CD8-positive, alpha-beta memory T cell (primary cell): ENCODE results near the gene METTL1. TPM values are rescaled to one million over a fixed set of nuclear protein-coding genes. Genes with fewer than 3 reads are reported as not detected.

Experiments used
- CTCF ChIA-PET: fragments of 350-600 bp; sonication (Branson Sonifier 250); formaldehyde crosslinking; loops from one replicate; lab custom pipeline; 2021; ENCODE audit warnings: antibody characterized with exemption; lab: Charles Lee
- POLR2A ChIA-PET: fragments of 350-600 bp; sonication (Branson Sonifier 250); formaldehyde crosslinking; loops from one replicate; lab custom pipeline; 2021; ENCODE audit warnings: antibody characterized with exemption; lab: Charles Lee
- DNase-seq, 5 donors: peaks; one replicate each; pipeline versions ENCODE4 v3.0.0 to v3.0.0-alpha.2; 2020 to 2022; ENCODE audit warnings: mixed read lengths in 1 of 5
- H3K27ac ChIP-seq: one replicate; pipeline ENCODE4 v1.7.0; 2013; ENCODE audit warnings: low read depth, mild to moderate bottlenecking, low read length, moderate library complexity
- H3K27me3 ChIP-seq: 2 replicates; pipeline ENCODE4 v1.7.0; 2013; ENCODE audit warnings: low read length, mild to moderate bottlenecking; ENCODE audit not compliant: insufficient read depth, poor library complexity, severe bottlenecking
- H3K36me3 ChIP-seq: 2 replicates; pipeline ENCODE4 v1.7.0; 2013; ENCODE audit warnings: mild to moderate bottlenecking, low read length, moderate library complexity; ENCODE audit not compliant: insufficient read depth
- H3K4me1 ChIP-seq: 2 replicates; pipeline ENCODE4 v1.7.0; 2013; ENCODE audit warnings: mild to moderate bottlenecking, low read length, moderate library complexity; ENCODE audit not compliant: insufficient read depth
- H3K4me3 ChIP-seq: 2 replicates; pipeline ENCODE4 v1.7.0; 2013; ENCODE audit warnings: mild to moderate bottlenecking, low read length
- H3K9me3 ChIP-seq: 2 replicates; pipeline ENCODE4 v1.7.0; 2013; ENCODE audit warnings: mild to moderate bottlenecking, low read length
- H3K27ac Mint-ChIP-seq, 8 donors: one replicate each; pipeline ENCODE4 v1.8.0; 2020 to 2021; ENCODE audit warnings: mixed read lengths in 8 of 8, mild to moderate bottlenecking in 6 of 8, inconsistent platforms in 3 of 8, moderate library complexity in 3 of 8
- H3K27me3 Mint-ChIP-seq, 2 donors: one replicate each; pipeline ENCODE4 v1.8.0; 2020 to 2021; ENCODE audit warnings: mixed read lengths in 2 of 2, mild to moderate bottlenecking in 1 of 2, moderate library complexity in 1 of 2
- H3K36me3 Mint-ChIP-seq, 3 donors: one replicate each; pipeline ENCODE4 v1.8.0; 2020 to 2021; ENCODE audit warnings: mixed read lengths in 3 of 3, inconsistent platforms in 1 of 3, mild to moderate bottlenecking in 1 of 3
- H3K4me1 Mint-ChIP-seq, 3 donors: one replicate each; pipeline ENCODE4 v1.8.0; 2020 to 2021; ENCODE audit warnings: mixed read lengths in 3 of 3, inconsistent platforms in 1 of 3, mild to moderate bottlenecking in 1 of 3
- H3K4me3 Mint-ChIP-seq, 7 donors: one replicate each; pipeline ENCODE4 v1.8.0; 2020 to 2021; ENCODE audit warnings: mixed read lengths in 7 of 7, mild to moderate bottlenecking in 6 of 7, moderate library complexity in 4 of 7, inconsistent platforms in 2 of 7
- H3K9me3 Mint-ChIP-seq, 5 donors: one replicate each; pipeline ENCODE4 v1.8.0; 2020 to 2022; ENCODE audit warnings: mixed read lengths in 5 of 5, mild to moderate bottlenecking in 3 of 5, moderate library complexity in 2 of 5, inconsistent platforms in 1 of 5
- polyA plus RNA-seq: library from polyadenylated mRNA; unstranded; fragments of 300-500 nt; fragmentation: Illumina TruSeq; gene quantifications from one replicate; pipeline ENCODE4 v1.2.3, GENCODE V29; 2021
- total RNA-seq, 2 experiments: library from RNA; stranded (reverse); gene quantifications; one replicate each; pipeline ENCODE4 v1.2.3, GENCODE V29; 2021

METTL1 gene
- total and polyA plus RNA-seq, 3 experiments from 2014 or later: 18.6 to 74.2 (median 69.8) TPM

- Mint-ChIP-seq H3K27ac (peak overlapping the region; percentile 93 to 100 (median 96)), H3K4me1 (peaks cover 42 to 57% (median 55%) of the 10 kb centered on the region in 3 donors), H3K9me3 (no peaks in the 10 kb centered on the region), H3K27me3 (peaks cover 0 to 2% of the 10 kb centered on the region in 2 donors), H3K4me3 (peak overlapping the region; percentile 86 to 96 (median 91)), H3K36me3 (peaks cover 0 to 50% (median 7%) of the 10 kb centered on the region in 3 donors)
- CTCF ChIA-PET: interaction anchor here (1.2 to 1.8 kb wide), 3 partner anchors 8 to 11 kb away, joined by 4 to 9 read pairs (median 8); no protein-coding TSS in a partner anchor
- Histone ChIP-seq H3K36me3 (peaks cover 19% of the 10 kb centered on the region), H3K9me3 (no peaks in the 10 kb centered on the region), H3K4me3 (peak overlapping the region; percentile 92), H3K4me1 (peaks cover 43% of the 10 kb centered on the region), H3K27me3 (no peaks in the 10 kb centered on the region), H3K27ac (peak overlapping the region; percentile 86)
- DNase-seq: no peak
- POLR2A ChIA-PET: interaction anchor here (0.8 to 1.1 kb wide), 2 partner anchors 10 to 663 kb away, joined by 3 to 6 read pairs; no protein-coding TSS in a partner anchor
Observed at GRCh38 chr12:57751432-57751787, 20.5 kb downstream of the METTL1 start.

- DNase-seq: no peak
- Mint-ChIP-seq H3K4me3 (peak overlapping the region; percentile 86 to 96 (median 91)), H3K27me3 (peaks cover 0 to 2% of the 10 kb centered on the region in 2 donors), H3K4me1 (peaks cover 43 to 58% (median 56%) of the 10 kb centered on the region in 3 donors), H3K27ac (peak overlapping the region; percentile 93 to 100 (median 96)), H3K36me3 (peaks cover 0 to 49% (median 10%) of the 10 kb centered on the region in 3 donors), H3K9me3 (no peaks in the 10 kb centered on the region)
- Histone ChIP-seq H3K4me1 (peaks cover 39% of the 10 kb centered on the region), H3K4me3 (peak overlapping the region; percentile 92), H3K27ac (peak overlapping the region; percentile 86), H3K36me3 (peaks cover 19% of the 10 kb centered on the region), H3K9me3 (no peaks in the 10 kb centered on the region), H3K27me3 (no peaks in the 10 kb centered on the region)
- ChIA-PET POLR2A (no interaction called here), CTCF (interaction anchor here (1.7 to 1.8 kb wide), 2 partner anchors 8 to 10 kb away, joined by 8 to 9 read pairs; no protein-coding TSS in a partner anchor)
Observed at GRCh38 chr12:57750561-57751431, 21.1 kb downstream of the METTL1 start.

GRCh38 chr12:57749061-57749460 is 22.8 kb downstream of the METTL1 start:
- H3K27me3 Mint-ChIP-seq: peaks cover 0 to 2% of the 10 kb centered on the region in 2 donors
- H3K4me1 ChIP-seq: peaks cover 44% of the 10 kb centered on the region
- H3K36me3 Mint-ChIP-seq: peaks cover 0 to 52% (median 10%) of the 10 kb centered on the region in 3 donors
- H3K4me3 Mint-ChIP-seq: peak overlapping the region in 1 of 7 donors; percentile 11
- peak in 1 of 5 donors; percentile 46 for DNase-seq
- peak overlapping the region in 4 of 8 donors; percentile 8 to 55 (median 38) for H3K27ac Mint-ChIP-seq
- no peaks in the 10 kb centered on the region for H3K9me3 ChIP-seq
- CTCF ChIA-PET: no interaction called here
- no peak overlapping the region for H3K27ac ChIP-seq
- H3K9me3 Mint-ChIP-seq: no peaks in the 10 kb centered on the region
- peaks cover 19% of the 10 kb centered on the region for H3K36me3 ChIP-seq
- H3K4me3 ChIP-seq: no peak overlapping the region
- no peaks in the 10 kb centered on the region for H3K27me3 ChIP-seq
- POLR2A ChIA-PET: no interaction called here
- H3K4me1 Mint-ChIP-seq: peaks cover 52 to 67% (median 65%) of the 10 kb centered on the region in 3 donors

- H3K27ac ChIP-seq: no peak overlapping the region
Observed at GRCh38 chr12:57746025-57746424, 25.9 kb downstream of the METTL1 start.

GRCh38 chr12:57745485-57745881 is 26.4 kb downstream of the METTL1 start:
- DNase-seq: peak in 1 of 5 donors; percentile 45
- Histone ChIP-seq H3K4me1 (peaks cover 39% of the 10 kb centered on the region), H3K27ac (peak overlapping the region; percentile 89), H3K4me3 (peak overlapping the region; percentile 74), H3K9me3 (no peaks in the 10 kb centered on the region), H3K36me3 (peaks cover 19% of the 10 kb centered on the region), H3K27me3 (no peaks in the 10 kb centered on the region)
- no peaks in the 10 kb centered on the region for H3K9me3 Mint-ChIP-seq
- peak overlapping the region; percentile 84 to 99 (median 97) for H3K27ac Mint-ChIP-seq
- ChIA-PET POLR2A (interaction anchor here (1.0 to 1.5 kb wide), 4 partner anchors 11 to 27 kb away, joined by 3 to 7 read pairs (median 4); partner anchors contain the start of gene EEF1AKMT3), CTCF (interaction anchor here (0.7 to 2.2 kb wide), 5 partner anchors 11 to 265 kb away, joined by 3 to 8 read pairs (median 5); partner anchors contain the start of gene ARHGAP9)
- H3K4me1 Mint-ChIP-seq: peaks cover 45 to 59% (median 50%) of the 10 kb centered on the region in 3 donors
- H3K27me3 Mint-ChIP-seq: peaks cover 0 to 5% of the 10 kb centered on the region in 2 donors
- peaks cover 0 to 47% (median 10%) of the 10 kb centered on the region in 3 donors for H3K36me3 Mint-ChIP-seq
- H3K4me3 Mint-ChIP-seq: peak overlapping the region; percentile 85 to 96 (median 90)

More at GRCh38 chr12:57746025-57746424, 25.9 kb downstream of the METTL1 start:
- Histone ChIP-seq H3K27me3 (no peaks in the 10 kb centered on the region), H3K4me1 (peaks cover 39% of the 10 kb centered on the region), H3K4me3 (peak overlapping the region; percentile 74), H3K36me3 (peaks cover 19% of the 10 kb centered on the region), H3K9me3 (no peaks in the 10 kb centered on the region)
- Mint-ChIP-seq H3K27me3 (peaks cover 0 to 4% of the 10 kb centered on the region in 2 donors), H3K36me3 (peaks cover 0 to 47% (median 10%) of the 10 kb centered on the region in 3 donors), H3K9me3 (no peaks in the 10 kb centered on the region), H3K27ac (peak overlapping the region; percentile 84 to 99 (median 97)), H3K4me1 (peaks cover 42 to 59% (median 50%) of the 10 kb centered on the region in 3 donors), H3K4me3 (peak overlapping the region; percentile 85 to 96 (median 90))
- DNase-seq: no peak
- ChIA-PET CTCF (interaction anchor here (1.4 kb wide), 1 partner anchor 266 kb away, joined by 4 read pairs; the partner anchor contains the start of gene ARHGAP9), POLR2A (no interaction called here)

GRCh38 chr12:57744777-57745484 is 27.0 kb downstream of the METTL1 start, which contains the start of gene TSPAN31:
TSPAN31 (plus strand) TSS chr12:57745039; CDS start chr12:57745155, 116 bp downstream.
- peak within 1 kb of the TSS; percentile 85 to 96 (median 90) for H3K4me3 Mint-ChIP-seq
- H3K4me1 Mint-ChIP-seq: peaks cover 45 to 60% (median 51%) of the 10 kb centered on the region in 3 donors
- Histone ChIP-seq H3K36me3 (peaks cover 19% of the 10 kb centered on the region), H3K4me3 (peak within 1 kb of the TSS; percentile 74), H3K27ac (peak within 1 kb of the TSS; percentile 89), H3K27me3 (no peaks in the 10 kb centered on the region), H3K9me3 (no peaks in the 10 kb centered on the region), H3K4me1 (peaks cover 44% of the 10 kb centered on the region)
- peaks cover 0 to 45% (median 10%) of the 10 kb centered on the region in 3 donors for H3K36me3 Mint-ChIP-seq
- peak within 1 kb of the TSS; percentile 84 to 99 (median 97) for H3K27ac Mint-ChIP-seq
- H3K9me3 Mint-ChIP-seq: no peaks in the 10 kb centered on the region
- DNase-seq: peak; percentile 92 to 96 (median 93)
- peaks cover 0 to 5% of the 10 kb centered on the region in 2 donors for H3K27me3 Mint-ChIP-seq
- ChIA-PET POLR2A (interaction anchor here (0.6 to 1.5 kb wide), 6 partner anchors 12 to 28 kb away, joined by 3 to 7 read pairs (median 4); partner anchors contain the start of gene EEF1AKMT3), CTCF (interaction anchor here (0.7 to 2.2 kb wide), 8 partner anchors 9 to 265 kb away, joined by 3 to 8 read pairs (median 4); partner anchors contain the start of genes ARHGAP9 and PIP4K2C)
